HG02840 (cell line): ENCODE results near the gene EPHB1.
"Not testable (repeated sequence)": the region's sequence is repeated elsewhere in the genome, so short reads cannot be mapped to it uniquely, and the experiment has no call there.

Experiments used
- ATAC-seq: cut with Tn5 transposase; IDR thresholded peaks from one replicate; pipeline ENCODE4 v1.9.1; 2021; ENCODE audit warnings: mild to moderate bottlenecking, moderate library complexity, moderate number of reproducible peaks; ENCODE audit not compliant: unreplicated experiment, low FRiP score

EPHB1 gene

GRCh38 chr3:135097276-135097946 lies 302.4 kb downstream of the EPHB1 start:
- ATAC-seq = no peak

- no peak for ATAC-seq
Observed at GRCh38 chr3:135099734-135100355, 304.8 kb downstream of the EPHB1 start.

GRCh38 chr3:135100366-135100765 lies 305.3 kb downstream of the EPHB1 start:
- ATAC-seq = no peak

GRCh38 chr3:135103917-135104316 lies 308.9 kb downstream of the EPHB1 start:
- no peak for ATAC-seq

GRCh38 chr3:135106445-135106844 lies 311.4 kb downstream of the EPHB1 start:
- ATAC-seq = no peak

GRCh38 chr3:135107043-135107442 lies 312.0 kb downstream of the EPHB1 start:
- no peak for ATAC-seq

- ATAC-seq = no peak
Observed at GRCh38 chr3:135109681-135110080, 314.6 kb downstream of the EPHB1 start.

GRCh38 chr3:135114551-135114950 lies 319.5 kb downstream of the EPHB1 start:
- ATAC-seq = not testable (repeated sequence)

- ATAC-seq = no peak
Observed at GRCh38 chr3:135117977-135118376, 322.9 kb downstream of the EPHB1 start.

- no peak for ATAC-seq
Observed at GRCh38 chr3:135118792-135119191, 323.7 kb downstream of the EPHB1 start.

GRCh38 chr3:135125171-135125801 lies 330.2 kb downstream of the EPHB1 start:
- no peak for ATAC-seq

- no peak for ATAC-seq
Observed at GRCh38 chr3:135127946-135128470, 332.9 kb downstream of the EPHB1 start.

GRCh38 chr3:135128818-135129217 lies 333.8 kb downstream of the EPHB1 start:
- ATAC-seq = no peak

- ATAC-seq = no peak
Observed at GRCh38 chr3:135131290-135131689, 336.2 kb downstream of the EPHB1 start.

- ATAC-seq = no peak
Observed at GRCh38 chr3:135133905-135134683, 339.0 kb downstream of the EPHB1 start.

GRCh38 chr3:135134684-135135075 lies 339.6 kb downstream of the EPHB1 start:
- ATAC-seq = no peak

- ATAC-seq = no peak
Observed at GRCh38 chr3:135135445-135135844, 340.4 kb downstream of the EPHB1 start.

- ATAC-seq = no peak
Observed at GRCh38 chr3:135136361-135137100, 341.5 kb downstream of the EPHB1 start.

GRCh38 chr3:135137296-135137695 lies 342.2 kb downstream of the EPHB1 start:
- ATAC-seq = no peak

GRCh38 chr3:135138776-135139175 lies 343.7 kb downstream of the EPHB1 start:
- ATAC-seq = no peak
